Neural progenitor cell (in vitro differentiated cells): Measurements from ENCODE around the gene CHFR. TPM values are rescaled to one million over a fixed set of nuclear protein-coding genes. Genes with fewer than 3 reads are reported as not detected.
"Not testable (repeated sequence)": the region's sequence is repeated elsewhere in the genome, so short reads cannot be mapped to it uniquely, and the experiment has no call there.

Source experiments
- DNase-seq: peaks from one replicate; pipeline ENCODE4 v3.0.0-alpha.2; 2016; ENCODE audit warnings: low spot score
- H2AFZ ChIP-seq: fragments of 200-600 bp; sonication (generic); replicated peaks from 2 replicates; pipeline ENCODE4 v1.6.1; 2016; ENCODE audit warnings: antibody characterized with exemption
- H3F3A ChIP-seq: fragments of 200-600 bp; sonication (generic); 2 replicates; pipeline ENCODE4 v1.6.1; 2016; ENCODE audit warnings: antibody characterized with exemption, low read depth
- H3K27ac ChIP-seq: fragments of 200-600 bp; sonication (generic); 2 replicates; pipeline ENCODE4 v1.5.1; 2016; ENCODE audit warnings: mild to moderate bottlenecking
- H3K27me3 ChIP-seq: fragments of 200-600 bp; sonication (generic); 2 replicates; pipeline ENCODE4 v1.6.1; 2016; ENCODE audit warnings: mild to moderate bottlenecking, moderate library complexity
- H3K36me3 ChIP-seq: fragments of 200-600 bp; sonication (generic); 2 replicates; pipeline ENCODE4 v1.5.1; 2016
- H3K4me1 ChIP-seq: fragments of 200-600 bp; sonication (generic); 2 replicates; pipeline ENCODE4 v1.6.1; 2016; ENCODE audit warnings: mixed run types
- H3K4me2 ChIP-seq: fragments of 200-600 bp; sonication (generic); 2 replicates; pipeline ENCODE4 v1.6.1; 2016
- H3K4me3 ChIP-seq: fragments of 200-600 bp; sonication (generic); 2 replicates; pipeline ENCODE4 v1.5.1; 2016
- H3K79me2 ChIP-seq: fragments of 200-600 bp; sonication (generic); 2 replicates; pipeline ENCODE4 v1.6.1; 2016; ENCODE audit warnings: low read depth
- H3K9ac ChIP-seq: fragments of 200-600 bp; sonication (generic); 2 replicates; pipeline ENCODE4 v1.6.1; 2016
- H3K9me3 ChIP-seq: fragments of 200-600 bp; sonication (generic); 2 replicates; pipeline ENCODE4 v1.5.1; 2016; ENCODE audit warnings: low read depth
- H4K20me1 ChIP-seq: fragments of 200-600 bp; sonication (generic); 2 replicates; pipeline ENCODE4 v1.6.1; 2016; ENCODE audit warnings: low read depth
- H3K27ac Mint-ChIP-seq: 3 replicates; pipeline ENCODE4 v1.8.0; 2021; ENCODE audit warnings: mixed read lengths
- H3K27me3 Mint-ChIP-seq: 2 replicates; pipeline ENCODE4 v1.8.0; 2022; ENCODE audit warnings: low read depth, mild to moderate bottlenecking, inconsistent platforms, moderate library complexity, mixed read lengths; ENCODE audit not compliant: insufficient read depth
- H3K36me3 Mint-ChIP-seq: 3 replicates; pipeline ENCODE4 v1.8.0; 2021; ENCODE audit warnings: mixed read lengths
- H3K4me1 Mint-ChIP-seq: 3 replicates; pipeline ENCODE4 v1.8.0; 2021; ENCODE audit warnings: mixed read lengths
- H3K4me3 Mint-ChIP-seq: 3 replicates; pipeline ENCODE4 v1.8.0; 2021; ENCODE audit warnings: mild to moderate bottlenecking, moderate library complexity, mixed read lengths
- H3K9me3 Mint-ChIP-seq: 3 replicates; pipeline ENCODE4 v1.8.0; 2020; ENCODE audit warnings: mixed read lengths
- EZH2 ChIP-seq: fragments of 200-600 bp; sonication (generic); IDR thresholded peaks from 2 replicates; pipeline ENCODE4 v1.6.1; 2017; ENCODE audit warnings: antibody characterized with exemption, mild to moderate bottlenecking, moderate library complexity
- EZH2phosphoT487 ChIP-seq: fragments of 200-600 bp; sonication (generic); IDR thresholded peaks from 2 replicates; pipeline ENCODE4 v1.6.1; 2017; ENCODE audit warnings: antibody characterized with exemption
- total RNA-seq: library from RNA; depleted of rRNA; stranded (reverse); fragments of >200 nt; gene quantifications from 2 replicates; pipeline ENCODE4 v1.2.3, GENCODE V29; 2015; ENCODE audit warnings: low replicate concordance
- TF ChIP-seq, protein P1 (sequence below): fragments of 200-600 bp; sonication (generic); IDR thresholded peaks from 2 replicates; pipeline ENCODE4 v1.5.1; 2017; ENCODE audit warnings: antibody characterized with exemption, mild to moderate bottlenecking

CHFR gene
- total RNA-seq, 1 donor from 2014 or later = 25.6 TPM

DNA sequence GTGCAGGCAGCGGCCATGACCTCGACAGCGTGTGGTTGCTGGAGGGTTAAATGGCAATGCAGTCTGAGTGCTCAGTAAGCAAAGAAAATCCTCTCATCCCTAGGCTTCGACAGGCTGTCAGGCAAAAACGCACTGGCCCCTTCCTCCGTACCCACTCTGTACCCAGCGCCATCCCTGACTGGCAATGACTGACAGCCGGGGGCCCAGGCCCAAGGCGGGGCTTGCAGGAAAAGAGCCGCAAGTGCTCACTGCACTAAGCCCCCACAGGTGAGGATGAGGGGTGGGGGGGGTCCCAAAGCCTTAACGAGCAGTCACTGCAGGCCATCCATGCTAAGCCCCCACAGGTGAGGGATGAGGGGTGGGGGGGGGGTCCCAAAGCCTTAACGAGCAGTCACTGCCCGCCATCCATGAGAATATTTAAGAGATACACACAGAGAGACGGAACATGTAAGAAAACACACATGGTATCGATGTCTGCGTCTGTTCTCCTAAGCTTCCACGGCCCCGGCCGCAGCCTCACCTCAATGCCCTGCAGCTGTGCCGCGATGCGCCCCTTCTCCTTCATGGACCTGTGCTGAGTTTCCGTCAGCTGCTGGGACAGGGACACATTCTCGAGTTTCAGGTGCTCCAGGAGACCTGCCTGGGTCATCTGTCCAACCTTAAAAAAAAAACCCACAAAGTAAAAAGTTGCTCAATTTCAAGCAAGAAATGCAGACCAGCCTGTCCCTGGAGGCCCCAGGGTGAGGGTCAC is 89.4 kb downstream of the CHFR start:
- TF ChIP-seq EZH2phosphoT487 (no peak), EZH2 (no peak)
- TF ChIP-seq, protein P1, sequence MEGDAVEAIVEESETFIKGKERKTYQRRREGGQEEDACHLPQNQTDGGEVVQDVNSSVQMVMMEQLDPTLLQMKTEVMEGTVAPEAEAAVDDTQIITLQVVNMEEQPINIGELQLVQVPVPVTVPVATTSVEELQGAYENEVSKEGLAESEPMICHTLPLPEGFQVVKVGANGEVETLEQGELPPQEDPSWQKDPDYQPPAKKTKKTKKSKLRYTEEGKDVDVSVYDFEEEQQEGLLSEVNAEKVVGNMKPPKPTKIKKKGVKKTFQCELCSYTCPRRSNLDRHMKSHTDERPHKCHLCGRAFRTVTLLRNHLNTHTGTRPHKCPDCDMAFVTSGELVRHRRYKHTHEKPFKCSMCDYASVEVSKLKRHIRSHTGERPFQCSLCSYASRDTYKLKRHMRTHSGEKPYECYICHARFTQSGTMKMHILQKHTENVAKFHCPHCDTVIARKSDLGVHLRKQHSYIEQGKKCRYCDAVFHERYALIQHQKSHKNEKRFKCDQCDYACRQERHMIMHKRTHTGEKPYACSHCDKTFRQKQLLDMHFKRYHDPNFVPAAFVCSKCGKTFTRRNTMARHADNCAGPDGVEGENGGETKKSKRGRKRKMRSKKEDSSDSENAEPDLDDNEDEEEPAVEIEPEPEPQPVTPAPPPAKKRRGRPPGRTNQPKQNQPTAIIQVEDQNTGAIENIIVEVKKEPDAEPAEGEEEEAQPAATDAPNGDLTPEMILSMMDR = no peak
- Histone ChIP-seq H3K4me2 (no peak overlapping the region), H3K4me3 (no peak overlapping the region), H3K36me3 (no peaks in the 10 kb centered on the region), H3F3A (no peaks in the 10 kb centered on the region), H3K27me3 (no peaks in the 10 kb centered on the region), H3K9ac (no peak overlapping the region), H3K9me3 (no peaks in the 10 kb centered on the region), H3K79me2 (no peaks in the 10 kb centered on the region), H3K27ac (no peak overlapping the region), H2AFZ (no peak overlapping the region), H4K20me1 (no peaks in the 10 kb centered on the region), H3K4me1 (no peaks in the 10 kb centered on the region)
- H3K9me3 Mint-ChIP-seq = no peaks in the 10 kb centered on the region
- DNase-seq = no peak
- H3K4me3 Mint-ChIP-seq = no peak overlapping the region
- H3K27me3 Mint-ChIP-seq = peaks cover 4% of the 10 kb centered on the region
- peaks cover 36% of the 10 kb centered on the region for H3K36me3 Mint-ChIP-seq
- no peaks in the 10 kb centered on the region for H3K4me1 Mint-ChIP-seq
- no peak overlapping the region for H3K27ac Mint-ChIP-seq

DNA sequence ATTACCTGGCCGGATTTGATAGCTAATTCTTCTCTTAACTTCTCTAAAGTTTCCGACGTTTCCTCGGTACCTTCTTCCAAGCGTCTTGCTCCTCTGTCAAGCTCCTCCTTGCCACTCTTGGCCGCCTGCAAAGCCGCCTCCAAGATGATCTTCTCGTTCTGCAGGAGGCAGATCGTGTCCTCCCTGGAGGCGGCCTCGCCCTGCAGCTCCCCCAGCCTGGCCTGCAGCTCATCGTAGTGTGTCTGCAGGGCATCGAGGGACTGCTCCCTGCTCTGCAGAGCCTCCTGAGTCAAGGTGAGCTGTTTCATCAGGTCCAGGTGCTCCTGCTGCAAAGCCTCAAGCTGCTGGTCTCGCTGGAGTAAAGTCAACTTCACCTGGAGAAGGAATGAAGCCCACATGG is 91.6 kb downstream of the CHFR start:
- H3K4me1 Mint-ChIP-seq = no peaks in the 10 kb centered on the region
- no peak for DNase-seq
- no peaks in the 10 kb centered on the region for H3K9me3 ChIP-seq
- H3K4me2 ChIP-seq = no peak overlapping the region
- H3K27ac ChIP-seq = no peak overlapping the region
- no peak overlapping the region for H3K9ac ChIP-seq
- no peak overlapping the region for H3K4me3 Mint-ChIP-seq
- TF ChIP-seq EZH2phosphoT487 = no peak
- TF ChIP-seq EZH2 = no peak
- TF ChIP-seq, protein P1 = no peak
- no peak overlapping the region for H2AFZ ChIP-seq
- no peaks in the 10 kb centered on the region for H3K36me3 ChIP-seq
- no peak overlapping the region for H3K4me3 ChIP-seq
- H3K27me3 ChIP-seq = no peaks in the 10 kb centered on the region
- no peaks in the 10 kb centered on the region for H4K20me1 ChIP-seq
- peaks cover 39% of the 10 kb centered on the region for H3K36me3 Mint-ChIP-seq
- H3K27ac Mint-ChIP-seq = no peak overlapping the region
- H3K79me2 ChIP-seq = no peaks in the 10 kb centered on the region
- H3F3A ChIP-seq = no peaks in the 10 kb centered on the region
- peaks cover 4% of the 10 kb centered on the region for H3K27me3 Mint-ChIP-seq
- H3K9me3 Mint-ChIP-seq = no peaks in the 10 kb centered on the region
- no peaks in the 10 kb centered on the region for H3K4me1 ChIP-seq

DNA sequence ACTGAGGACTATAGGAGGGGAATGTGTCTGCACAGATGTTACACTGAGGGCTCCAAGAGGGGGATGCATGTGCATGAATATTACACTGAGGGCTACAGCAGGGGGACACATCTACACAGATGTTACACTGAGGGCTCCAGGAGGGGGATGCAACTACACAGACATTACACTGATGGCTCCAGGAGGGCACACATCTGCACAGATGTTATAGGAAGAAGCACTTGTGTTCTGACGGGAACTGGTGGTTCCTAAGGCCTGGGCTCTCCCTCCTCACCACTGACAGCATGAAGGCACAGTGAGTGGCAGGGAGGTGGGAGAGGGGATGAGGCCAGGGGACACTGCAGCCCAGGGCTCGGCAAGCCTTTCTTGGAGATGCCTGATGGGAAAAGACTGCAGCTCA is 95.5 kb downstream of the CHFR start:
- not testable (repeated sequence) for H3K79me2 ChIP-seq, H3K4me2 ChIP-seq

DNA sequence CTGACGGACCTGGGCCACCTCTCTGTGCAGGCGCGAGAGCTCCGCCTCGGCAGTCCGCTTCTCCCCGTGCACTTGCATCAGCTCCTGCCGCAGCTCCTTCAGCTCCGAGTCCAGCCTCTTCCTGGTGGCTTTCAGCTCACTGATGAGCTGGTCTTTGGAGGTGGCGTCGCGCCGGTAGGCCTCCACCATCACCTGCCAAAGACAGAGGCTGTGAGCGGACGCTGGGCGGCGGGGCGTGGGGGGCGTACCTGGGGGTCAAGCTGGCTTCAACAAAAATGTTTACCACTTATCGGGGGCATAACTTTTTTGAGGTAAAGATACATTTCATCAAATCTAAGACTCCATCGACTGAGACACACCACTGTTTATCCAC is 98.3 kb downstream of the CHFR start:
- no peak overlapping the region for H3K4me3 ChIP-seq
- peaks cover 4% of the 10 kb centered on the region for H3K27me3 Mint-ChIP-seq

More for the DNA sequence above, 95.5 kb downstream of the CHFR start:
- H3K4me1 ChIP-seq, DNase-seq, H3K4me1 Mint-ChIP-seq, H2AFZ ChIP-seq, H3K36me3 ChIP-seq, H3F3A ChIP-seq, H3K9ac ChIP-seq, H3K9me3 ChIP-seq, H3K27ac Mint-ChIP-seq, H3K4me3 Mint-ChIP-seq, H3K27me3 Mint-ChIP-seq, H4K20me1 ChIP-seq, H3K27me3 ChIP-seq, H3K27ac ChIP-seq, H3K4me3 ChIP-seq, H3K9me3 Mint-ChIP-seq: not testable (repeated sequence)
- H3K36me3 Mint-ChIP-seq = peaks cover 46% of the 10 kb centered on the region

More for the DNA sequence above, 98.3 kb downstream of the CHFR start:
- Histone ChIP-seq H3K4me1 (no peaks in the 10 kb centered on the region), H3K79me2 (no peaks in the 10 kb centered on the region), H3F3A (no peaks in the 10 kb centered on the region), H3K27me3 (no peaks in the 10 kb centered on the region), H3K9ac (no peak overlapping the region), H3K36me3 (no peaks in the 10 kb centered on the region), H3K4me2 (no peak overlapping the region), H4K20me1 (no peaks in the 10 kb centered on the region), H3K9me3 (no peaks in the 10 kb centered on the region), H2AFZ (no peak overlapping the region), H3K27ac (no peak overlapping the region)
- no peak overlapping the region for H3K4me3 Mint-ChIP-seq
- DNase-seq = no peak
- TF ChIP-seq, protein P1 = no peak
- TF ChIP-seq EZH2 = no peak
- no peak for TF ChIP-seq EZH2phosphoT487
- no peaks in the 10 kb centered on the region for H3K9me3 Mint-ChIP-seq
- peaks cover 50% of the 10 kb centered on the region for H3K36me3 Mint-ChIP-seq
- H3K4me1 Mint-ChIP-seq = no peaks in the 10 kb centered on the region
- no peak overlapping the region for H3K27ac Mint-ChIP-seq
